Neural cell (in vitro differentiated cells): ENCODE measurements around the gene SAPCD1.

ENCODE experiments used
- EZH2 ChIP-seq: fragments of 200-600, 300-800 bp; shearing (Covaris generic), sonication (generic); IDR thresholded peaks from 2 replicates; pipeline ENCODE4 v1.6.1; 2014; ENCODE audit warnings: antibody characterized with exemption, low read length, borderline replicate concordance, mild to moderate bottlenecking; ENCODE audit not compliant: insufficient read depth, poor library complexity, severe bottlenecking
- POLR2AphosphoS5 ChIP-seq: IDR thresholded peaks from 2 replicates; pipeline ENCODE4 v1.6.1; 2012
- RAD21 ChIP-seq: fragments of 450-650 bp; conservative IDR thresholded peaks from 2 replicates; pipeline ENCODE4 v1.6.1; 2014; ENCODE audit warnings: antibody characterized with exemption, mild to moderate bottlenecking, moderate library complexity
- SMC3 ChIP-seq: fragments of 450-650 bp; conservative IDR thresholded peaks from 2 replicates; pipeline ENCODE4 v1.6.1; 2014; ENCODE audit warnings: antibody characterized with exemption, mild to moderate bottlenecking, moderate library complexity; ENCODE audit not compliant: poor library complexity
- TAF1 ChIP-seq: IDR thresholded peaks from 2 replicates; pipeline ENCODE4 v1.6.1; 2012; ENCODE audit warnings: low read depth
- TF ChIP-seq, protein P1 (sequence below): fragments of 450-650 bp; IDR thresholded peaks from 2 replicates; pipeline ENCODE4 v1.5.1; 2014; ENCODE audit warnings: antibody characterized with exemption, mild to moderate bottlenecking, moderate library complexity; ENCODE audit not compliant: poor library complexity, severe bottlenecking

GRCh38 chr6:31733734-31734133 is 28.7 kb upstream of the SAPCD1 start:
- TF ChIP-seq, protein P1, sequence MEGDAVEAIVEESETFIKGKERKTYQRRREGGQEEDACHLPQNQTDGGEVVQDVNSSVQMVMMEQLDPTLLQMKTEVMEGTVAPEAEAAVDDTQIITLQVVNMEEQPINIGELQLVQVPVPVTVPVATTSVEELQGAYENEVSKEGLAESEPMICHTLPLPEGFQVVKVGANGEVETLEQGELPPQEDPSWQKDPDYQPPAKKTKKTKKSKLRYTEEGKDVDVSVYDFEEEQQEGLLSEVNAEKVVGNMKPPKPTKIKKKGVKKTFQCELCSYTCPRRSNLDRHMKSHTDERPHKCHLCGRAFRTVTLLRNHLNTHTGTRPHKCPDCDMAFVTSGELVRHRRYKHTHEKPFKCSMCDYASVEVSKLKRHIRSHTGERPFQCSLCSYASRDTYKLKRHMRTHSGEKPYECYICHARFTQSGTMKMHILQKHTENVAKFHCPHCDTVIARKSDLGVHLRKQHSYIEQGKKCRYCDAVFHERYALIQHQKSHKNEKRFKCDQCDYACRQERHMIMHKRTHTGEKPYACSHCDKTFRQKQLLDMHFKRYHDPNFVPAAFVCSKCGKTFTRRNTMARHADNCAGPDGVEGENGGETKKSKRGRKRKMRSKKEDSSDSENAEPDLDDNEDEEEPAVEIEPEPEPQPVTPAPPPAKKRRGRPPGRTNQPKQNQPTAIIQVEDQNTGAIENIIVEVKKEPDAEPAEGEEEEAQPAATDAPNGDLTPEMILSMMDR, result no peak
- TF ChIP-seq POLR2AphosphoS5, result no peak
- TF ChIP-seq SMC3, result no peak
- TF ChIP-seq EZH2, result no peak
- no peak for TF ChIP-seq RAD21
- TF ChIP-seq TAF1, result no peak
